Spleen (tissue), 7 donors: ENCODE data around the gene GPR34.

Experiments used
- POLR2AphosphoS5 ChIP-seq, 3 donors: sonication (generic); formaldehyde crosslinking; IDR thresholded peaks; one replicate each; pipeline ENCODE4 v1.5.1; 2017; ENCODE audit warnings: antibody characterized with exemption in 3 of 3
- TF ChIP-seq, protein P1 (sequence below), 11 experiments: fragments of 200-600 bp in 7 of 11; fragments of 450-650 bp in 4 of 11; sonication (generic) in 4 of 11; IDR thresholded peaks in 8 of 11; conservative IDR thresholded peaks in 3 of 11; 1 replicate in 7 of 11; 2 replicates in 4 of 11; pipeline versions ENCODE4 v1.4.0 to v1.8.0; 2016 to 2021; ENCODE audit warnings: antibody characterized with exemption in 11 of 11, inconsistent platforms in 4 of 11, mild to moderate bottlenecking in 1 of 11
- donor health status: DM: no; HTN: no; CAD: no; lungs with moderate emphysema.
- donor health status: DM: no; HTN: no; CAD: no.
- donor health status: DM: no; HTN: no; CAD: no.

DNA sequence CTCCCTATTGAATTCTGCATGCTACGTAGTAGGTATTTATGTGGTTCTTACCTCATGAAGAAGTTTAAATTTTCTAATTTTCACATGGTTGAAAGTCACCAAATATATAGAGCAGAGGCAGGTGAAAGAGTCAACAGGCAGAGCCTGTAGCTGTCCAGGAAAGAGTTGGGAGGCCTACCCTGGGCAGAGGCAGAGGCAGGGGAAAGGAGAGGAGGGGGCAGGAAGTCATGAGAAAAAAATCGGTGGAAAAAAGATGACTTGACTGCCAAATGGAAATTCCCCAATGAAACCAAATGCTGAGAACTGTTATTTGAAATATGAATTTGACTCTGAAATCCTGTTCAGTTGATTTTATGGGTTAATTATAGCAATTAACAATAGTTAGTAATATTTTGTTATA lies 23.1 kb upstream of the GPR34 start:
- no peak for TF ChIP-seq POLR2AphosphoS5 (IDR thresholded peaks at IDR 0.05)
- TF ChIP-seq, protein P1, sequence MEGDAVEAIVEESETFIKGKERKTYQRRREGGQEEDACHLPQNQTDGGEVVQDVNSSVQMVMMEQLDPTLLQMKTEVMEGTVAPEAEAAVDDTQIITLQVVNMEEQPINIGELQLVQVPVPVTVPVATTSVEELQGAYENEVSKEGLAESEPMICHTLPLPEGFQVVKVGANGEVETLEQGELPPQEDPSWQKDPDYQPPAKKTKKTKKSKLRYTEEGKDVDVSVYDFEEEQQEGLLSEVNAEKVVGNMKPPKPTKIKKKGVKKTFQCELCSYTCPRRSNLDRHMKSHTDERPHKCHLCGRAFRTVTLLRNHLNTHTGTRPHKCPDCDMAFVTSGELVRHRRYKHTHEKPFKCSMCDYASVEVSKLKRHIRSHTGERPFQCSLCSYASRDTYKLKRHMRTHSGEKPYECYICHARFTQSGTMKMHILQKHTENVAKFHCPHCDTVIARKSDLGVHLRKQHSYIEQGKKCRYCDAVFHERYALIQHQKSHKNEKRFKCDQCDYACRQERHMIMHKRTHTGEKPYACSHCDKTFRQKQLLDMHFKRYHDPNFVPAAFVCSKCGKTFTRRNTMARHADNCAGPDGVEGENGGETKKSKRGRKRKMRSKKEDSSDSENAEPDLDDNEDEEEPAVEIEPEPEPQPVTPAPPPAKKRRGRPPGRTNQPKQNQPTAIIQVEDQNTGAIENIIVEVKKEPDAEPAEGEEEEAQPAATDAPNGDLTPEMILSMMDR (IDR thresholded peaks at IDR 0.05 in 8 of 11, conservative IDR thresholded peaks at IDR 0.05 in 3 of 11): no peak
